ENCODE results near the gene UPF1.

UPF1 gene

DNA sequence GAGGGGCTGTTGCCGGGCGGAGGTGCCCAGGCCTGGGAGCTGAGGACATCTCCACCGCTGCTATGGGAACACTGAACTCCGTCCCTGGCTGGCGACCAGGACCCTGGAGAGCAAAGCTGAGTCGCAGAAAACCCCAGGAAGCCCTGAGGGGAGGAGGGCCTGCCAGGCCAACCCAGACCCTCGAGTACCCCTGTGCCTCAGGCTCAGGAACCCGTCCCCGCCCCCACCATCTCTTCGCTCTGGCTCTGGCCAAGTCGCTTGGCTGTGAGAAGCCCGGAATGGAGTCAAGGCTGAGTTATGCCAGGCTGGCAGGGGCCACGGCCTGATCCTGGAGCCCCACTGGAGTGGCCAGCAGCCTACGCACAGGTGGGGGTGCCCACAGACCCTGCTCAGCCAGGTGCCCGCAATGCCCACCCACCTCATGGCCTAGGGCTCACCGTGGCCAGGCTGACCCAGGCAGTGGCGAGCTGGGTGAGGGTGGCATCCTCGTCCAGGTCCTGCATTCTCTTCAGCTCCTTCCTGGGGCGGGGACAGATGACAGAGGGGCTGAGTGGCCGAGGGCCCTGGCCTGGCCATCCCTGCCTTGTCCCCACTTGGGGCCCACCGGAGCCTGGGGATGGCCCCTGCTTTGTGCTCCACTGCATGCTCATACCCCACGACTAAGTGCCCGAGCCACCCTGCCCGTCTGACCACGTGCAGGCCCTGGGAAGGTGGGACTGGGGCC lies 72.7 kb downstream of the UPF1 start:
- no peaks in the 10 kb centered on the region for H3K27me3 ChIP-seq (replicated peaks in 2 of 5; ENCODE audit: control insufficient read depth in 4 of 5, insufficient read depth in 5 of 5, low read length in 4 of 5)
- H3K4me3 ChIP-seq (ENCODE audit: control insufficient read depth in 1 of 7, extremely low read depth in 1 of 7, insufficient read depth in 4 of 7, low read depth in 2 of 7, low read length in 6 of 7): no peak overlapping the region
- H3K4me1 ChIP-seq (ENCODE audit: control extremely low read depth in 1 of 4, control insufficient read depth in 4 of 4, insufficient read depth in 4 of 4, low read length in 3 of 4): no peaks in the 10 kb centered on the region
- CTCF ChIA-PET: interaction anchor here (1.0 to 1.2 kb wide), 2 partner anchors 10 to 15 kb away, joined by 4 read pairs; no protein-coding TSS in a partner anchor
- no peak for DNase-seq
- H3K9me3 ChIP-seq (ENCODE audit: control extremely low read depth in 1 of 5, control insufficient read depth in 4 of 5, insufficient read depth in 2 of 5, low read depth in 1 of 5, low read length in 4 of 5): no peaks in the 10 kb centered on the region
- WGBS (ENCODE audit: insufficient coverage): 96% methylated on average over 20 of the region's 25 CpGs
- H3K27ac ChIP-seq (ENCODE audit: insufficient read depth in 1 of 2, low read depth in 1 of 2, low read length in 2 of 2, poor library complexity in 1 of 2, severe bottlenecking in 2 of 2): no peak overlapping the region
- peaks cover 2 to 77% (median 62%) of the 10 kb centered on the region in 4 experiments for H3K36me3 ChIP-seq (ENCODE audit: control insufficient read depth in 4 of 4, insufficient read depth in 4 of 4, low read length in 3 of 4)
- POLR2A ChIA-PET: no interaction called here

DNA sequence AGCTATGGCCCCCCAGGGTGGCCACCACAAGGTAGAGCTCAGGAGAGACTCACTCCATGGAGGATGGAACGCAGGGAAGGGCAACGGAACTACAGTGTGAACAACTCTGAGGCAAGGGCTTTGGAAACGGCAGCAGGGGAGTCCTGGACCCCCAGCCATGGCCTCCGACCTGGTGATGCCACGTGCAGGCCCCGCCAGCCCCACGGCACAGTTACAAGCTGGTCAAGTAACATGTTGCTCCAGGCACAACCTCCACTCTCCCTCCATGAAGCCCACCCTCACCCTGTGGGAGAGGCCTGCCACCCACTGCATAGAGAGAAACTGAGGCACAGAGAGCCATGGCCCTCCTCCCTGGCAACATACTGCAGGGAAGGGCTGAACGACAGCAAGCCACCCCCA lies 73.3 kb downstream of the UPF1 start:
- no peak overlapping the region for H3K27ac ChIP-seq (ENCODE audit: insufficient read depth in 1 of 2, low read depth in 1 of 2, low read length in 2 of 2, poor library complexity in 1 of 2, severe bottlenecking in 2 of 2)
- ChIA-PET CTCF (interaction anchor here (1.0 kb wide), 1 partner anchor 9 kb away, joined by 4 read pairs; no protein-coding TSS in a partner anchor), POLR2A (no interaction called here)
- WGBS (ENCODE audit: insufficient coverage): 100% methylated on average over 8 of the region's 8 CpGs
- no peaks in the 10 kb centered on the region for H3K4me1 ChIP-seq (ENCODE audit: control extremely low read depth in 1 of 4, control insufficient read depth in 4 of 4, insufficient read depth in 4 of 4, low read length in 3 of 4)
- H3K9me3 ChIP-seq (ENCODE audit: control extremely low read depth in 1 of 5, control insufficient read depth in 4 of 5, insufficient read depth in 2 of 5, low read depth in 1 of 5, low read length in 4 of 5): no peaks in the 10 kb centered on the region
- H3K4me3 ChIP-seq (ENCODE audit: control insufficient read depth in 1 of 7, extremely low read depth in 1 of 7, insufficient read depth in 4 of 7, low read depth in 2 of 7, low read length in 6 of 7): no peak overlapping the region
- peaks cover 4 to 77% (median 60%) of the 10 kb centered on the region in 4 experiments for H3K36me3 ChIP-seq (ENCODE audit: control insufficient read depth in 4 of 4, insufficient read depth in 4 of 4, low read length in 3 of 4)
- no peak for DNase-seq
- no peaks in the 10 kb centered on the region for H3K27me3 ChIP-seq (replicated peaks in 2 of 5; ENCODE audit: control insufficient read depth in 4 of 5, insufficient read depth in 5 of 5, low read length in 4 of 5)

DNA sequence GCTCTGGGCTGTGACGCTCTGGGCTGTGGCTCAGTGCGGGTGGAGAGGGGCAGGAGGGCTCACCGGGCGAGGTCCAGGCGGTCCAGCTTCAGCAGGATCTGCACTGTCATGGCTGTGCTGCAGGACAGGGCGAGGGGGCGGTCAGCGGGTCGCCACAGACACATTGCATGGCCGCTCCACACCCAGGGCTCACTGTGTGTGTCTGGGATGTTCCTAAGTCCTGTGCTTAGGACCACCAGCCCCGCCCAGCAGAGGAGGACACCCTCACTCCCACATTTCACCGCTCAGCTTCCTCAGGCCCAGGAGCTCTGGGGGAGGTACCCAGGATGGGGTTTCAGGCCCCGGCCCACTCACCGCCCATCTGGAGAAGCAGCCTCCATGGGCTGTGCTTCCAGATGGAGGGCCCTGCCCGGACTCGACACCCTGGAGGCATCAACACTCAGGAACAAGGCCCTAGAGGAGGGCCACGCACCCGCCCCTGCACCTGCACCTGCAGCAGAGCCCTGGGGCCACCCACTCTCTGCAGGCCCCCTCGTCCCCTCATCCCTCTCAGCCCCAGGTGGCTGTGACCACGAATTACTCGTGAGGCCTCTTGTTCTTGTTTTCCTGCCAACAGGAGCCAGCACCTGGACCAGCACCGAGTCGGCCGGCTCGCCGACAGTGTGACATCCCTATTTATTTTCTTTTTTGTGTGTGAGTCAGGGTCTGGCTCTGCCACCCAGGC lies 73.9 kb downstream of the UPF1 start:
- Histone ChIP-seq H3K4me3 (ENCODE audit: control insufficient read depth in 1 of 7, extremely low read depth in 1 of 7, insufficient read depth in 4 of 7, low read depth in 2 of 7, low read length in 6 of 7) (no peak overlapping the region), H3K27me3 (replicated peaks in 2 of 5; ENCODE audit: control insufficient read depth in 4 of 5, insufficient read depth in 5 of 5, low read length in 4 of 5) (no peaks in the 10 kb centered on the region), H3K4me1 (ENCODE audit: control extremely low read depth in 1 of 4, control insufficient read depth in 4 of 4, insufficient read depth in 4 of 4, low read length in 3 of 4) (no peaks in the 10 kb centered on the region), H3K36me3 (ENCODE audit: control insufficient read depth in 4 of 4, insufficient read depth in 4 of 4, low read length in 3 of 4) (peaks cover 2 to 78% (median 61%) of the 10 kb centered on the region in 4 experiments), H3K9me3 (ENCODE audit: control extremely low read depth in 1 of 5, control insufficient read depth in 4 of 5, insufficient read depth in 2 of 5, low read depth in 1 of 5, low read length in 4 of 5) (no peaks in the 10 kb centered on the region), H3K27ac (ENCODE audit: insufficient read depth in 1 of 2, low read depth in 1 of 2, low read length in 2 of 2, poor library complexity in 1 of 2, severe bottlenecking in 2 of 2) (no peak overlapping the region)
- 95% methylated on average over 16 of the region's 26 CpGs for WGBS (ENCODE audit: insufficient coverage)
- POLR2A ChIA-PET: no interaction called here
- no peak for DNase-seq
- CTCF ChIA-PET: no interaction called here

DNA sequence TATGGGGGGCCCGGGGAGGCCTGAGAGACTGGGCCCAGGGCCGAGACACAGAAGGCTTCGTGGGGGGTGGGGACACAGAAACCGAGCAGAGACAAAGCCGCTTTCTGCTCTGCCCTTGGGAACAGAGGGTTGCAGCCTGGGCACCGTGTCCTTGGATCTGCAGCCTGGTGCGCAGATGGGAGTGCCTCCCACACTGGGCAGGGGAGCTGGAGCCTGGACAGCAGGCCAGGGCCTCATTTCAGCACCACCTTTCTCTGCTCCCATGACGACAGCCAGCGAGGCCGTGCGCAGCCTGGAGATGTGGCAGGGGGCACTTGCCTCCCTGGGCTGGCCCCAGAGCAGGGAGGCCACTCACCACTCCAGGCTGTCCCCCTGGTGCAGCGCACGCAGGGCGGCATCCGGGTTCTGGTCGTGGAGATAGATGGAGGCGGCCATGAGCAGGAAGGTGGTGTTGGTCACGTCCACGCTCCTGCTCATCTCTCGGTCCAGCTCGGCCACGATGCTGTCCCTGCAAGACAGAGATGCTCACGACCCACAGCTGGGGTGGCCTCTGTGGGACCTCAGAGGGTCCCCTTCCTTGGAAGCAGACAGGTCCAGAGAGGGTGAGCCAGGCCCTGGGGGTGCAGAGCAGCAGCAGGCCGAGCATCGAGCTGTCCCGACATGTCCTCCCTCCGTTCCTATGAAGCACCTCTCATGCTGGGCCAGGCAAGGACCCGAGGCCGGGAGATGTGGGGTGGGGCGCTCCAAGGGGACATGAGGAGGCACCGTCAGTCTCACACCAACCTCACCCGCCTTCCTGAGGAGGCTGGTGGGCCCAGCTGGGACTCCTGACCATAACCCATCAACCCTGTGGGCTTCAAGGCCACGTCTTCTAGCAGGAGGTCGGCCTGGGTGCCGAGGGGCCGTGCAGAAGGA lies 75.1 kb downstream of the UPF1 start:
- 97% methylated on average over 31 of the region's 36 CpGs for whole genome bisulfite sequencing (ENCODE audit: insufficient coverage)
- ChIA-PET POLR2A (no interaction called here), CTCF (interaction anchor here (2.0 kb wide), 1 partner anchor 11 kb away, joined by 6 read pairs; the partner anchor contains the start of gene CERS1)
- Histone ChIP-seq H3K27me3 (replicated peaks in 2 of 5; ENCODE audit: control insufficient read depth in 4 of 5, insufficient read depth in 5 of 5, low read length in 4 of 5) (no peaks in the 10 kb centered on the region), H3K36me3 (ENCODE audit: control insufficient read depth in 4 of 4, insufficient read depth in 4 of 4, low read length in 3 of 4) (peaks cover 2 to 75% (median 57%) of the 10 kb centered on the region in 4 experiments), H3K4me1 (ENCODE audit: control extremely low read depth in 1 of 4, control insufficient read depth in 4 of 4, insufficient read depth in 4 of 4, low read length in 3 of 4) (no peaks in the 10 kb centered on the region), H3K27ac (ENCODE audit: insufficient read depth in 1 of 2, low read depth in 1 of 2, low read length in 2 of 2, poor library complexity in 1 of 2, severe bottlenecking in 2 of 2) (no peak overlapping the region), H3K9me3 (ENCODE audit: control extremely low read depth in 1 of 5, control insufficient read depth in 4 of 5, insufficient read depth in 2 of 5, low read depth in 1 of 5, low read length in 4 of 5) (no peaks in the 10 kb centered on the region), H3K4me3 (ENCODE audit: control insufficient read depth in 1 of 7, extremely low read depth in 1 of 7, insufficient read depth in 4 of 7, low read depth in 2 of 7, low read length in 6 of 7) (no peak overlapping the region)
- DNase-seq: no peak

DNA sequence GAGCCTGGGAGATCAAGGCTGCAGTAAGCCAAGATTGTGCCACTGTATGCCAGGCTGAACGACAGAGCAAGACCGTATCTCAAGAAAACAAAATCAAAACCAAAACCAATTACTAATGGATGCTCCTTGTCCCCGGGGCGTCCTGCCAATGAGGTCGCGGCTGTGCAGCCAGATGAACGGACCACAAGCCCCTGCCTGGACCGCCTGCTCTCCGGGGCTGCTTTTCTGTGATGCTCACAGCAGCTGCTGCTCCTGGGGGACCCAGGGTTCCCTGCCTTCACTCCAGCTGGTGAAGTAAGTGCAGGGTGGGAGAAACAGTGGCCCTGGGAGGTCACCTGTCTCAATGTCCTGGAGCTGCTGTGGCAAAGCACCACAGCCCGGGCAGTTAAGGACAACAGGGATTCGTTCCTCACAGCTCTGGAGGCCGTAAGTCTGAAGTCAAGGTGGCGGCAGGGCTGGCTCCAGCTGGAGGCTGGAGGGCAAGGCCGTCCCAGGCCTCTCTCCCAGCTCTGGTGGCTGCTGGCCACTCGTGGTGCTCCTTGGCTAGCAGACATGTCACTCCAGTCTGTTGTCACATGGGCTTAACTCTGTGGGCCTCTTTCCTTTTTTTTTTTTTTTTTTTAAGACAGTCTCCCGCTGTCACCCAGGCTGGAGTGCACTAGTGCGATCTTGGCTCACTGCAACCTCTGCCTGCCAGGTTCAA lies 77.3 kb downstream of the UPF1 start:
- ChIA-PET CTCF (interaction anchor here (1.5 to 2.0 kb wide), 2 partner anchors 13 to 78 kb away, joined by 4 to 6 read pairs; partner anchors contain the start of gene CERS1), POLR2A (no interaction called here)
- no peak overlapping the region for H3K27ac ChIP-seq (ENCODE audit: insufficient read depth in 1 of 2, low read depth in 1 of 2, low read length in 2 of 2, poor library complexity in 1 of 2, severe bottlenecking in 2 of 2)
- peaks cover 2 to 78% (median 58%) of the 10 kb centered on the region in 4 experiments for H3K36me3 ChIP-seq (ENCODE audit: control insufficient read depth in 4 of 4, insufficient read depth in 4 of 4, low read length in 3 of 4)
- WGBS (ENCODE audit: insufficient coverage): 95% methylated on average over 13 of the region's 17 CpGs
- no peak overlapping the region for H3K4me3 ChIP-seq (ENCODE audit: control insufficient read depth in 1 of 7, extremely low read depth in 1 of 7, insufficient read depth in 4 of 7, low read depth in 2 of 7, low read length in 6 of 7)
- DNase-seq: no peak
- H3K27me3 ChIP-seq (replicated peaks in 2 of 5; ENCODE audit: control insufficient read depth in 4 of 5, insufficient read depth in 5 of 5, low read length in 4 of 5): no peaks in the 10 kb centered on the region
- no peaks in the 10 kb centered on the region for H3K4me1 ChIP-seq (ENCODE audit: control extremely low read depth in 1 of 4, control insufficient read depth in 4 of 4, insufficient read depth in 4 of 4, low read length in 3 of 4)
- H3K9me3 ChIP-seq (ENCODE audit: control extremely low read depth in 1 of 5, control insufficient read depth in 4 of 5, insufficient read depth in 2 of 5, low read depth in 1 of 5, low read length in 4 of 5): no peaks in the 10 kb centered on the region

DNA sequence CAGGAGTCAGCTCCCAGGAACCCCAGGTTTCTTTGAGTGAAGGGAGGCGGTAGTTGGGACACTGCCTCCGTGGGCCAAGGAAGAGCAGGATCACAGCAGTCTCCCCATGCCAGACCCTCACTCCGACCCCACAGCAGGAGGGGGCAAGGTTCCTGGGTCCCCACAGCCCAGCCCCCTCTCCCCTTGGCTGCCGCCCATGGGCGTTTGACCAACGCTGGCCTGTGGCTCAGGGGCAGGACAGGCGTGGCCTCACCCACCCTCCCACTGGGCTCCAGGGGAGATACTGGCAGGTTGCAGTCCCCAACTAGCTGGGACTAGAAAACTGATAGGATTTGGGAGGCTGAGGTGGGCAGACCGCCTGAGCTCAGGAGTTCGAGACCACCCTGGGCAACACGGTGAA lies 78.3 kb downstream of the UPF1 start:
- no peaks in the 10 kb centered on the region for H3K4me1 ChIP-seq (ENCODE audit: control extremely low read depth in 1 of 4, control insufficient read depth in 4 of 4, insufficient read depth in 4 of 4, low read length in 3 of 4)
- CTCF ChIA-PET: interaction anchor here (1.5 kb wide), 1 partner anchor 14 kb away, joined by 5 read pairs; the partner anchor contains the start of gene CERS1
- peaks cover 2 to 76% (median 53%) of the 10 kb centered on the region in 4 experiments for H3K36me3 ChIP-seq (ENCODE audit: control insufficient read depth in 4 of 4, insufficient read depth in 4 of 4, low read length in 3 of 4)
- no peaks in the 10 kb centered on the region for H3K27me3 ChIP-seq (replicated peaks in 2 of 5; ENCODE audit: control insufficient read depth in 4 of 5, insufficient read depth in 5 of 5, low read length in 4 of 5)
- H3K9me3 ChIP-seq (ENCODE audit: control extremely low read depth in 1 of 5, control insufficient read depth in 4 of 5, insufficient read depth in 2 of 5, low read depth in 1 of 5, low read length in 4 of 5): no peaks in the 10 kb centered on the region
- H3K4me3 ChIP-seq (ENCODE audit: control insufficient read depth in 1 of 7, extremely low read depth in 1 of 7, insufficient read depth in 4 of 7, low read depth in 2 of 7, low read length in 6 of 7): no peak overlapping the region
- no peak for DNase-seq
- 96% methylated on average over 9 of the region's 10 CpGs for WGBS (ENCODE audit: insufficient coverage)
- POLR2A ChIA-PET: no interaction called here
- H3K27ac ChIP-seq (ENCODE audit: insufficient read depth in 1 of 2, low read depth in 1 of 2, low read length in 2 of 2, poor library complexity in 1 of 2, severe bottlenecking in 2 of 2): no peak overlapping the region
